Measurements from ENCODE around the gene METTL25B. TPM values are rescaled to one million over a fixed set of nuclear protein-coding genes. Genes with fewer than 3 reads are reported as not detected.

The METTL25B gene
- total and polyA plus RNA-seq, 4 donors = 6.9 to 13.5 (median 11.5) TPM

- WGBS = 64% methylated on average over 1 of the region's 1 CpG
- DNase-seq (ENCODE audit: low spot score) = no peak
- H3K27ac ChIP-seq (ENCODE audit: low read depth in 1 of 2, low read length in 2 of 2) = no peak overlapping the region
These were observed 29.3 kb upstream of the METTL25B start for GRCh38 chr1:156698995-156699394.

GRCh38 chr1:156700736-156701531 lies 27.3 kb upstream of the METTL25B start:
- no peak for DNase-seq (ENCODE audit: low spot score)
- Histone ChIP-seq H3K27me3 (ENCODE audit: control insufficient read depth in 4 of 4, insufficient read depth in 4 of 4, low read length in 3 of 4) (peaks cover 0 to 8% (median 7%) of the 10 kb centered on the region in 4 donors), H3K36me3 (ENCODE audit: control insufficient read depth in 4 of 4, insufficient read depth in 3 of 4, low read depth in 1 of 4, low read length in 3 of 4) (no peaks in the 10 kb centered on the region), H3K4me3 (ENCODE audit: low read depth in 1 of 3, low read length in 3 of 3) (no peak overlapping the region), H3K9me3 (ENCODE audit: control insufficient read depth in 4 of 4, low read length in 3 of 4) (no peaks in the 10 kb centered on the region), H3K9ac (ENCODE audit: low read depth in 1 of 2, low read length in 2 of 2) (no peak overlapping the region), H3K4me1 (ENCODE audit: control insufficient read depth in 4 of 4, insufficient read depth in 4 of 4, low read length in 3 of 4) (peaks cover 7 to 11% (median 8%) of the 10 kb centered on the region in 4 donors), H3K27ac (ENCODE audit: low read depth in 1 of 2, low read length in 2 of 2) (no peak overlapping the region)
- TF ChIP-seq MAX (IDR thresholded peaks at IDR 0.05) = no peak
- TF ChIP-seq TAF1 (conservative IDR thresholded peaks at IDR 0.05) = no peak
- WGBS = 79% methylated on average over 8 of the region's 8 CpGs

More at GRCh38 chr1:156698995-156699394, 29.3 kb upstream of the METTL25B start:
- Histone ChIP-seq H3K4me3 (ENCODE audit: low read depth in 1 of 3, low read length in 3 of 3) (no peak overlapping the region), H3K36me3 (ENCODE audit: control insufficient read depth in 4 of 4, insufficient read depth in 3 of 4, low read depth in 1 of 4, low read length in 3 of 4) (no peaks in the 10 kb centered on the region), H3K27me3 (ENCODE audit: control insufficient read depth in 4 of 4, insufficient read depth in 4 of 4, low read length in 3 of 4) (peaks cover 0 to 3% (median 3%) of the 10 kb centered on the region in 4 donors), H3K9ac (ENCODE audit: low read depth in 1 of 2, low read length in 2 of 2) (no peak overlapping the region), H3K9me3 (ENCODE audit: control insufficient read depth in 4 of 4, low read length in 3 of 4) (no peaks in the 10 kb centered on the region), H3K4me1 (ENCODE audit: control insufficient read depth in 4 of 4, insufficient read depth in 4 of 4, low read length in 3 of 4) (no peaks in the 10 kb centered on the region)
- TF ChIP-seq FOXA1 (IDR thresholded peaks at IDR 0.05) = no peak
- TF ChIP-seq EGR1 (IDR thresholded peaks at IDR 0.05; ENCODE audit: low read depth in 2 of 2) = no peak
- TF ChIP-seq SP1 (IDR thresholded peaks at IDR 0.05) = no peak
- TF ChIP-seq RXRA (IDR thresholded peaks at IDR 0.05) = no peak
- TF ChIP-seq YY1 (IDR thresholded peaks at IDR 0.05) = no peak
- TF ChIP-seq RAD21 (IDR thresholded peaks at IDR 0.05) = no peak
- TF ChIP-seq ZBTB33 (IDR thresholded peaks at IDR 0.05) = no peak
- TF ChIP-seq FOXA2 (IDR thresholded peaks at IDR 0.05) = no peak

GRCh38 chr1:156703336-156703735 lies 24.9 kb upstream of the METTL25B start:
- no peak overlapping the region for H3K27ac ChIP-seq (ENCODE audit: low read depth in 1 of 2, low read length in 2 of 2)
- TF ChIP-seq SP1 (IDR thresholded peaks at IDR 0.05) (no peak), EGR1 (IDR thresholded peaks at IDR 0.05; ENCODE audit: low read depth in 2 of 2) (no peak), ATF3 (IDR thresholded peaks at IDR 0.05) (no peak), ZBTB33 (IDR thresholded peaks at IDR 0.05) (no peak), MAX (IDR thresholded peaks at IDR 0.05) (no peak), HNF4A (conservative IDR thresholded peaks at IDR 0.05) (no peak), REST (IDR thresholded peaks at IDR 0.05) (no peak), NR2F2 (IDR thresholded peaks at IDR 0.05) (no peak), CTCF (IDR thresholded peaks at IDR 0.05; ENCODE audit: low read depth, low read length, missing input control) (no peak), RXRA (IDR thresholded peaks at IDR 0.05) (no peak), YY1 (IDR thresholded peaks at IDR 0.05) (no peak), RAD21 (IDR thresholded peaks at IDR 0.05) (no peak), GABPA (IDR thresholded peaks at IDR 0.05 in 1 of 2, conservative IDR thresholded peaks at IDR 0.05 in 1 of 2) (no peak)
- H3K9ac ChIP-seq (ENCODE audit: low read depth in 1 of 2, low read length in 2 of 2) = no peak overlapping the region
- H3K36me3 ChIP-seq (ENCODE audit: control insufficient read depth in 4 of 4, insufficient read depth in 3 of 4, low read depth in 1 of 4, low read length in 3 of 4) = no peaks in the 10 kb centered on the region
- no peaks in the 10 kb centered on the region for H3K9me3 ChIP-seq (ENCODE audit: control insufficient read depth in 4 of 4, low read length in 3 of 4)
- peaks cover 0 to 10% (median 7%) of the 10 kb centered on the region in 4 donors for H3K27me3 ChIP-seq (ENCODE audit: control insufficient read depth in 4 of 4, insufficient read depth in 4 of 4, low read length in 3 of 4)
- WGBS = 73% methylated on average over 4 of the region's 4 CpGs
- H3K4me3 ChIP-seq (ENCODE audit: low read depth in 1 of 3, low read length in 3 of 3) = no peak overlapping the region
- peaks cover 11 to 19% (median 13%) of the 10 kb centered on the region in 4 donors for H3K4me1 ChIP-seq (ENCODE audit: control insufficient read depth in 4 of 4, insufficient read depth in 4 of 4, low read length in 3 of 4)
- DNase-seq (ENCODE audit: low spot score) = no peak

Measured in liver (tissue), 9 donors.